NCI-H446 (cell line): ENCODE data around the gene PPP2R2C.
A peak's percentile ranks its signal among the peaks of the same experiment; 100 is the strongest.

Experiments
- DNase-seq, 2 experiments: peaks; one replicate each; lab custom pipeline; 2025; lab: John Stamatoyannopoulos, UW

Gene PPP2R2C

GRCh38 chr4:6327220-6327917 is 145.0 kb downstream of the PPP2R2C start:
- DNase-seq, result peak in 1 of 2 experiments; percentile 57

DNA sequence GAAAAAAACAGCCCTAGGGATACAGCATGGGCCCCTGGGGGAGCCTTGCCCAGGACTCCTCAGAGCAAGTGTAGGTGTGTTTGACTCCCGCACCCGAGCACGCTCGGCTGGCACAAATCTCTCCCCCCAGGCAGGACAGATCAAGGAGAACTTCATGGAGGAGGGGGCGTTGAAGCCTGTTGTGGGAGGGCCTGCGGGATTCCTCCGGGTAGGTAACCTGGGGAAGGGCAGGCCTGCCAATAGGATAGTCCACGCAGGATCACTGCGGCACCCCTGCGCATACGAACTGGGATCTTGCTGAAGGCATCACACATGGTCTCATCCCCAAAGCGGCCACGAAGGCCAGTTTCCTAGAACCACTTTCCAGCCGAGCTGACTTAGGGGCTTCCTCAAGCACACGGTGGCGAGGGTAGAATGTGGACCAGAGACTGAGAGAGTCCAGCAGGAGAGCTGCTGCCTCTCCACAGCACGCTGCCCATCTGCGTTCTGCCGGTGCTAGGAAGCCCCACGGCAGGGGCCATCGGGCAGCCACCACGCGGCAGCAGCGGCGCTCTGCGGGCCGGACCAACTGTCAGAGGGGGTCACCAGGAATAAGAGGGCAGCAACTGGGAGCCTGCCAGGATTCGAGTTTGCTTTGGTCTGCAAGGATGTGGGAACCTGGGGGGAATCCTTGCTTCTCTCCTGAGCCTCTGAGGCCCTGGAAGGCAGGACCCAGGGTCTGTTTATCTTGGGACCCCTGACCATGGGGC is 145.9 kb downstream of the PPP2R2C start:
- no peak for DNase-seq

DNA sequence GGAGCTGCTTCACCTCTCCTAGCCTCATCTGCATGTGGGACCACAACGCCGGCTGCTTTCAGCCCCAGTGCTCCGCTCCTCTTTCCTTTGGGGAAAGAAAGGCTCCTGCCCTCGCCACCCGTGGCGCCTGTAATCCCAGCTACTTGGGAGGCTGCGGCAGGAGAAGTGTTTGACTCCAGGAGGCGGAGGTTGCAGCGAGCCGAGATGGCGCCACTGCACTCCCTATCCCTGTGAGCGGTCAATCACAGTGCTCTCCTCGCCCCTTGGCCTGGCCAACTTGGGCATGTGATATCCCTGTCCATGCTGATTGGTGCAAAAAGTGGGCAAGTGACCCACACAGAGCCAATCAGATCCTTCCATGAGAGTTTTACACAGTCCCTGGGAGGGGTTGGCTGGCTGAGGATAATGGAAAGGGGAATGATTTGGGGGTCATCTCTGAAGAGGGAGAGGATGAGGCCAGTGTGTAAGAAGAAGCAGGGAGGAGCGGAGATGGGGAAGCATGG is 146.6 kb downstream of the PPP2R2C start:
- no peak for DNase-seq

GRCh38 chr4:6324999-6325787 is 147.2 kb downstream of the PPP2R2C start:
- DNase-seq, result no peak

DNA sequence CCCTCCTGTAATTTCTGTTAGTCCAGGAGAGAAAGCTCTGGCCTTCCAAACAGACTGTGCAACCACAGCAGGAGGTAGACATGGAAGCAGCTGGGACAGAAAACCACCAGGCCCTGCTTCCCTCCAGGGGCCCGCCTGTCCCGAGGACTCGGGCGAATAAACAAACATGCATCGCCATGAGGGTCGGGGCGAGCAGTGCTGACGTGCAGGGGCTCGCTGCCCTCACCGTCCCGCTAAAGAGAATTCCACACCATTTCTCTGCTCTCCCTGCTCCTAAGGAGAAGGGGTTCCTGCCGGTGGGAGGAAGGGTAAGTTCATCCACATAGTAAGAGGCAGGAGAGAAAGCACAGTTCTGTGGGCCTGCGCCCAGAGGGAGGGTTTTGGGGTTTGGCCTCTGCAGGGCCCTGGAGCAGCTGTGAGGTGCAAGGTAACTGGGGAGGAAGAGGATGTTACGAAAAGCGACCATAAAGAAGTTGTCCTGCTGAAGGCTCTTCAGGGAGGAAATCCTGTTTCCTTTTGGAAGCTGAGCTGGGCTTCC is 147.9 kb downstream of the PPP2R2C start:
- DNase-seq, result no peak

GRCh38 chr4:6322761-6323566 is 149.4 kb downstream of the PPP2R2C start:
- DNase-seq, result no peak

DNA sequence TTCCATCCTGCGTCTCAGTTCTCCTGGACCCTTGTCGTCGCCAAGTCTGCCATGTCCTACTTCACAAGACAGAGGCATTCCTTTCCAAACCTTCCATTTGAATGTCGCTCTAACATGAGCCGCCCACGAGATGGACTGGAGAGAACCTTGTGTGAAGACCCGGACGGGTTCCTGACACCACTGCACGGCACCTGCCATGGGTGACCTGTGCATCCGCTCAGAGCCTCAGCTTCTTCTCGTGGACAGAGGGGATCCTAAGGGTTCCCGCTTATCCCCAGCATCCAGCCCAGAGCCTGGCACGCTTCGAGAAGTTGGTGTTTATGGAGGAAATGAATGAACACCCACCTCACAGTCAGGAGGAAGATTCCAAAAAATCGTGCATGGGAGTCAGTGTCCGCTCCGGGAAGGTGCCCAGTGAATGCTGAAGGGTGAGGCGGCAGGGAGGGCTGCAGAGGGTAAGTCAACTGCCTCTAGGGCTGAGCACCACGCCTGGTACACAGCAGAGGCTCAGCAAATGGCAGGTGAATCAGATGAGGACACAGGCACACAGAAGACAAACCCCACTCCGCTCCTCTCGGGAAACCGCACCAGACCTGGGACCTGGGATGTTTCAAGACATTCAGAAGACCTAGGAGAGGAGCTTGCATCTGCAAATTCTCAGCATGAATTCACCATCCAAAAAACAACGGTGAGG is 150.2 kb downstream of the PPP2R2C start:
- DNase-seq, result no peak

DNA sequence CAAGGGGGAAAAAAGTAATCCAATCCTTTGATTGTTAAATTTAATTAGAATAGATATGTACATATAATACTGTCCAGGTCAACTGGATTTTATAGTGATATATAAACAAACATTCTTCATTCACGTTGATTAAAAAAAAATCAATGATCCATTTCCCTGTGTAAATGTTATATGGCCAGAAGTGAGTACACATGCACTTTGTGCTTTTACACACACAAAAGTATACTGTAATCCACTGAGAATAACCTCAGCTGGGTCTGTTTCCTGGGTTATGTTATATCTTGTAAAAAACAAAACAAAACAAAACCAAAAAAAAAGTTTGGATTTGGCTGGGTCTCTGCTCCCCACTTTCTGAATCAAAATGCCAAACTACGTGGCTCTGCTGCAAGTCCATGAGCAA is 151.1 kb downstream of the PPP2R2C start:
- DNase-seq, result no peak

- no peak for DNase-seq
These were observed 151.8 kb downstream of the PPP2R2C start for GRCh38 chr4:6320663-6321062.

GRCh38 chr4:6319530-6320150 is 152.8 kb downstream of the PPP2R2C start:
- no peak for DNase-seq

GRCh38 chr4:6318206-6318605 is 154.2 kb downstream of the PPP2R2C start:
- no peak for DNase-seq

DNA sequence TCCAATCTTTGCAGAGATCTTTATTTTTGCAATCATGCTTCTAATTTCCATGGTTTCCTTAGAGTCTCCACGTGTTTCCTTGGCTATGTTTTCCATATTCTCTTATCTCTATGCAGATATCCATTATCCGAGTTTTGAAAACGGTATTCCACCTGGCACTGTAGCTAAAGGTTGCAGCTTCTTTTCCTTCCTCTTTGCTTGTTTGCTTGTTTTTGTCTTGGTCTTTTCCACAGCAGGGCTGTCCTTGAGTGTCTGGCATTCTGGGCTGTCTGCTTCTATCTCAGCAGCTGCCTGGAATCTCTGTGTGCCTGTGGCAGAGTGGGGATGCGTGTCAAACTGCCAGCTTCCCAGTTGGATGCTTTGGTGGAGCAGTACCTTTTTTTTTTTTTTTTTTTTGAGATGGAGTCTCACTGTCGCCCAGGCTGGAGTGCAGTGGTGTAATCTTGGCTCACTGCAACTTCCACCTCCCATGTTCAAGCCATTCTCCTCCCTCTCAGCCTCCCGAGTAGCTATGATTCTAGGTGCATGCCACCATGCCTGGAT is 155.9 kb downstream of the PPP2R2C start:
- no peak for DNase-seq

DNA sequence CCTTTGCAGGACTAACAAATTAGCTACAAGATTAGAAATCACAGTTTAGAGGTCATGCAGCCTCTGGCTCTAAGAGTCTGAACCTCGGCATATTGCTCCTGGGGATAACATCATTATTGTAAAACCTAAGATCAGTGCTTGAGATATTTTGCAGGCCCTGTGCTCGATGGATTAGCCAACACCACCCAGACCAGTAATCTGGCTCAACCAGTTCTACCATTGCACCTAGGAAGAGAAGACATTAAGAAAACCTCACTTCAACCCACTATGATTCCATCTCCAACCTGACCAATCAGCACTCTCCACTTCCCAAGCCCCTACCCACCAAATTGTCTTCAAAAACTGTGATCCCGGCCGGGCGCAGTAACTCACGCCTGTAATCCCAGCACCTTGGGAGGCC is 159.2 kb downstream of the PPP2R2C start:
- no peak for DNase-seq

DNA sequence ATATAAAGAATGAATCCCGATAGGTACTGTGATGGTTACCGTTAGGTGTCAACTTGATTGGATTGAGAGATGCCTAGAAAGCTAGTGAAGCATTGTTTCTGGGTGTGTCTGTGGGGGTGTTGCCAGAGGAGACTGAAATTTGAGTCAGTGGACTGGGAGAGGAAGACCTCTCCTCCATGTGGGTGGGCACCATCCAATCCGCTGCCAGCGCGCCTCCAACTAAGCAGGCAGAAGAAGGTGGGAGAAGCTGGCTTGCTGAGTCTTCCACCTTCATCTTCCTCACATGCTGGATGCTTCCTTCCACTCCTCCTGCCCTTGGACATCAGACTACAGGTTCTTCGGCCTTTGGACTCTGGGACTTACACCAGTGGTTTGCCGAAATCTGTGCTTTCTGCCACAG is 162.6 kb downstream of the PPP2R2C start:
- DNase-seq, result no peak

DNA sequence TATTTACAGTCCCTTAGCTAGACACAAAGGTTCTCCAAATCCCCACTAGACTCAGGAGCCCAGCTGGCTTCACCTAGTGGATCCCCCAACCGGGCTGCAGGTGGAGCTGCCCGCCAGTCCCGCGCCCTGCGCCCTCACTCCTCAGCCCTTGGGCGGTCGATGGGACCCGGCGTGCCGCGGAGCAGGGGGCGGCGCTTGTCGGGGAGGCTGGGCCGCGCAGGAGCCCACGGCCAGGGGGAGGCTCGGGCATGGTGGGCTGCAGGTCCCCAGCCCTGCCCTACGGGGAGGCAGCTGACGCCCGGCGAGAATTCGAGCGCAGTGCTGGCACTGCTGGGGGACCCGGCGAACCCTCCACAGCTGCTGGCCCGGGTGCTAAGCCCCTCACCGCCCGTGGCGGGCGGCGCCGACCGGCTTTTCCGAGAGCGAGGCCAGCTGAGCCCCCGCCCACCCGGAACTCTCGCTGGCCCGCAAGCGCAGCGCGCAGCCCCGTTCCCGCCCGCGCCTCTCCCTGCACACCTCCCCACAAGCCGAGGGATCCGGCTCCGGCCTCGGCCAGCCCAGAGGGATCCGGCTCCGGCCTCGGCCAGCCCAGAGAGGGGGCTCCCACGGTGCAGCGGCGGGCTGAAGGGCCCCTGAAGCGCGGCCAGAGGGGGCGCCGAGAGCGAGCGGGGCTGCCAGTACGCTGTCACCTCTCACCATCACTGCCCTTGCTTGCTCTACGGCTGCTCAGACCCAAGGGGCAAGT is 163.3 kb downstream of the PPP2R2C start:
- DNase-seq, result no peak

- no peak for DNase-seq
These were observed 164.5 kb downstream of the PPP2R2C start for GRCh38 chr4:6307891-6308290.

- no peak for DNase-seq
These were observed 165.2 kb downstream of the PPP2R2C start for GRCh38 chr4:6307230-6307629.

GRCh38 chr4:6306299-6306698 is 166.1 kb downstream of the PPP2R2C start:
- no peak for DNase-seq

GRCh38 chr4:6303943-6304342 is 168.5 kb downstream of the PPP2R2C start:
- no peak for DNase-seq
